ENCODE results near the gene KCNMA1.

The KCNMA1 gene

GRCh38 chr10:77027141-77027540 lies 610.5 kb downstream of the KCNMA1 start:
- in situ Hi-C loops (cut with HindIII; ENCODE audit: low sequenced_read_pairs): no loop called here

- in situ Hi-C loops (cut with HindIII; ENCODE audit: low sequenced_read_pairs): no loop called here
These were observed 611.5 kb downstream of the KCNMA1 start for GRCh38 chr10:77026148-77026547.

- in situ Hi-C loops (cut with HindIII; ENCODE audit: low sequenced_read_pairs): no loop called here
These were observed 613.1 kb downstream of the KCNMA1 start for GRCh38 chr10:77024461-77024860.

GRCh38 chr10:77023396-77023795 lies 614.2 kb downstream of the KCNMA1 start:
- in situ Hi-C loops (cut with HindIII; ENCODE audit: low sequenced_read_pairs): no loop called here

- in situ Hi-C loops (cut with HindIII; ENCODE audit: low sequenced_read_pairs): no loop called here
These were observed 614.9 kb downstream of the KCNMA1 start for GRCh38 chr10:77022671-77023070.

GRCh38 chr10:77021966-77022490 lies 615.6 kb downstream of the KCNMA1 start:
- in situ Hi-C loops (cut with HindIII; ENCODE audit: low sequenced_read_pairs): no loop called here

GRCh38 chr10:77020426-77021040 lies 617.1 kb downstream of the KCNMA1 start:
- in situ Hi-C loops (cut with HindIII; ENCODE audit: low sequenced_read_pairs): no loop called here

GRCh38 chr10:77016855-77017254 lies 620.8 kb downstream of the KCNMA1 start:
- in situ Hi-C loops (cut with HindIII; ENCODE audit: low sequenced_read_pairs): no loop called here

GRCh38 chr10:77016278-77016815 lies 621.3 kb downstream of the KCNMA1 start:
- in situ Hi-C loops (cut with HindIII; ENCODE audit: low sequenced_read_pairs): no loop called here

GRCh38 chr10:77015360-77015759 lies 622.2 kb downstream of the KCNMA1 start:
- in situ Hi-C loops (cut with HindIII; ENCODE audit: low sequenced_read_pairs): no loop called here

GRCh38 chr10:77012812-77013500 lies 624.7 kb downstream of the KCNMA1 start:
- in situ Hi-C loops (cut with HindIII; ENCODE audit: low sequenced_read_pairs): no loop called here

GRCh38 chr10:77011874-77012811 lies 625.5 kb downstream of the KCNMA1 start:
- in situ Hi-C loops (cut with HindIII; ENCODE audit: low sequenced_read_pairs): no loop called here

GRCh38 chr10:77010430-77010829 lies 627.2 kb downstream of the KCNMA1 start:
- in situ Hi-C loops (cut with HindIII; ENCODE audit: low sequenced_read_pairs): no loop called here

GRCh38 chr10:77007834-77008233 lies 629.8 kb downstream of the KCNMA1 start:
- in situ Hi-C loops (cut with HindIII; ENCODE audit: low sequenced_read_pairs): no loop called here

- in situ Hi-C loops (cut with HindIII; ENCODE audit: low sequenced_read_pairs): no loop called here
These were observed 630.6 kb downstream of the KCNMA1 start for GRCh38 chr10:77006836-77007511.

- in situ Hi-C loops (cut with HindIII; ENCODE audit: low sequenced_read_pairs): no loop called here
These were observed 631.7 kb downstream of the KCNMA1 start for GRCh38 chr10:77005871-77006270.

- in situ Hi-C loops (cut with HindIII; ENCODE audit: low sequenced_read_pairs): no loop called here
These were observed 632.6 kb downstream of the KCNMA1 start for GRCh38 chr10:77004917-77005564.

GRCh38 chr10:77002872-77003271 lies 634.7 kb downstream of the KCNMA1 start:
- in situ Hi-C loops (cut with HindIII; ENCODE audit: low sequenced_read_pairs): no loop called here

- in situ Hi-C loops (cut with HindIII; ENCODE audit: low sequenced_read_pairs): no loop called here
These were observed 636.4 kb downstream of the KCNMA1 start for GRCh38 chr10:77001206-77001605.

GRCh38 chr10:76998451-76998850 lies 639.2 kb downstream of the KCNMA1 start:
- in situ Hi-C loops (cut with HindIII; ENCODE audit: low sequenced_read_pairs): no loop called here
